ENCODE results near the gene CARS2. TPM values are rescaled to one million over a fixed set of nuclear protein-coding genes. Genes with fewer than 3 reads are reported as not detected.
"Not testable (repeated sequence)": the region's sequence is repeated elsewhere in the genome, so short reads cannot be mapped to it uniquely, and the experiment has no call there.

CARS2 gene
- total RNA-seq, 4 donors from 2014 or later, result 27.4 to 229 (median 53.8) TPM

GRCh38 chr13:110734561-110734960 is 28.6 kb upstream of the CARS2 start:
- Histone ChIP-seq H3K27me3 (no peaks in the 10 kb centered on the region), H3K9me3 (no peaks in the 10 kb centered on the region), H3K4me1 (no peaks in the 10 kb centered on the region), H3K27ac (no peak overlapping the region), H3K4me3 (no peak overlapping the region), H3K36me3 (no peaks in the 10 kb centered on the region)
- DNase-seq, result no peak
- no peak for TF ChIP-seq POLR2A (IDR thresholded peaks at IDR 0.05)
- TF ChIP-seq, protein P1, sequence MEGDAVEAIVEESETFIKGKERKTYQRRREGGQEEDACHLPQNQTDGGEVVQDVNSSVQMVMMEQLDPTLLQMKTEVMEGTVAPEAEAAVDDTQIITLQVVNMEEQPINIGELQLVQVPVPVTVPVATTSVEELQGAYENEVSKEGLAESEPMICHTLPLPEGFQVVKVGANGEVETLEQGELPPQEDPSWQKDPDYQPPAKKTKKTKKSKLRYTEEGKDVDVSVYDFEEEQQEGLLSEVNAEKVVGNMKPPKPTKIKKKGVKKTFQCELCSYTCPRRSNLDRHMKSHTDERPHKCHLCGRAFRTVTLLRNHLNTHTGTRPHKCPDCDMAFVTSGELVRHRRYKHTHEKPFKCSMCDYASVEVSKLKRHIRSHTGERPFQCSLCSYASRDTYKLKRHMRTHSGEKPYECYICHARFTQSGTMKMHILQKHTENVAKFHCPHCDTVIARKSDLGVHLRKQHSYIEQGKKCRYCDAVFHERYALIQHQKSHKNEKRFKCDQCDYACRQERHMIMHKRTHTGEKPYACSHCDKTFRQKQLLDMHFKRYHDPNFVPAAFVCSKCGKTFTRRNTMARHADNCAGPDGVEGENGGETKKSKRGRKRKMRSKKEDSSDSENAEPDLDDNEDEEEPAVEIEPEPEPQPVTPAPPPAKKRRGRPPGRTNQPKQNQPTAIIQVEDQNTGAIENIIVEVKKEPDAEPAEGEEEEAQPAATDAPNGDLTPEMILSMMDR (IDR thresholded peaks at IDR 0.05), result no peak
- intact Hi-C loops (cut with DNase I; ENCODE audit: low total_unique reads), result no loop called here

DNA sequence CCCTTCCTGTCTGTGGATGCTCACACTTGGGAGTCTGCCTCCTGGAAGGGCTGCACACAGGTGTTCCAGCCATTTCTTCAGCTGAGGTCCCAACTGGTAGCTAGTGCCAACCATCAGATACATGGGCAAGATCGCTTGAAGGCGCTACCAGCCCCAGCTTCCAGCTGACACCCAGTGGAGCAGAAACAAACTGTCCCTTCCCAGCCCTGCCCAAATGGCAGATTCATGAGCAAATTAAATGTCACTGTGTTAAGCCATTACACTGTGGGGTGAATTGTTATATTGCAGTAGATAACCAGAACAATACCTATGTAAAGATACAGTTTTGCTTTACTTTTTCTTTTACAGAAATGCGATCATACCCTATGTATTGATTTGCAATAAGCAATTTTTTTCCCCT is 25.2 kb upstream of the CARS2 start:
- no peak overlapping the region for H3K4me3 ChIP-seq
- no peak for DNase-seq
- TF ChIP-seq, protein P1 (IDR thresholded peaks at IDR 0.05), result no peak
- no peak for TF ChIP-seq POLR2A (IDR thresholded peaks at IDR 0.05)
- H3K27ac ChIP-seq, result no peak overlapping the region
- intact Hi-C loops (cut with DNase I; ENCODE audit: low total_unique reads), result no loop called here
- H3K36me3 ChIP-seq, result no peaks in the 10 kb centered on the region
- no peaks in the 10 kb centered on the region for H3K9me3 ChIP-seq
- no peaks in the 10 kb centered on the region for H3K4me1 ChIP-seq
- H3K27me3 ChIP-seq, result no peaks in the 10 kb centered on the region

- H3K4me3 ChIP-seq, result no peak overlapping the region
- DNase-seq, result no peak
- no peaks in the 10 kb centered on the region for H3K4me1 ChIP-seq
- H3K36me3 ChIP-seq, result no peaks in the 10 kb centered on the region
- no peaks in the 10 kb centered on the region for H3K9me3 ChIP-seq
- TF ChIP-seq POLR2A (IDR thresholded peaks at IDR 0.05), result no peak
- TF ChIP-seq, protein P1 (IDR thresholded peaks at IDR 0.05), result no peak
- H3K27ac ChIP-seq, result no peak overlapping the region
- intact Hi-C loops (cut with DNase I; ENCODE audit: low total_unique reads), result no loop called here
- H3K27me3 ChIP-seq, result no peaks in the 10 kb centered on the region
Observed at GRCh38 chr13:110726726-110727125, 20.8 kb upstream of the CARS2 start.

GRCh38 chr13:110726153-110726552 is 20.2 kb upstream of the CARS2 start:
- H3K9me3 ChIP-seq; DNase-seq; H3K27me3 ChIP-seq; H3K27ac ChIP-seq; H3K4me3 ChIP-seq; H3K36me3 ChIP-seq; intact Hi-C loops (cut with DNase I; ENCODE audit: low total_unique reads); H3K4me1 ChIP-seq: not testable (repeated sequence)

DNA sequence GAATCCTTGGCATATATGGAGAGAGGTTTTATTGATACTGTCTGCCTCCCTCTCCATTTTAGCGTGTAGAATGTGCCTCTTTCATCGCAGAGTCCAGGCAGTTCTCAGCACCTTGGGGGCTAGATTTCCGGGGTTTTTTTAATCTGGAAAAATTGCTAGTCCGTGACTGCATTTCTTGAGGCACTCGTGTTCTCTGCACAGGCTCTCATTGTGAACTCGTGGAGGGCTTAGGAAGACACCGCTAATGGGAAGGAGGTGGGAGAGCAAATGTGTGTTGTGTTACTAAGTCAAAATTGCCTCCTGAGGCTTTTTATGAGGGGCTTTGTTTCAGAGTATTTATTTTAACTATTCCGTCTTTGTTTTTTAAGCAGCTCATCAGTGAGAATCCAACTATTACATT is 17.7 kb upstream of the CARS2 start:
- TF ChIP-seq POLR2A (IDR thresholded peaks at IDR 0.05), result no peak
- TF ChIP-seq, protein P1 (IDR thresholded peaks at IDR 0.05), result no peak
- intact Hi-C loops (cut with DNase I; ENCODE audit: low total_unique reads), result no loop called here
- H3K27ac ChIP-seq, result no peak overlapping the region
- H3K4me1 ChIP-seq, result no peaks in the 10 kb centered on the region
- H3K27me3 ChIP-seq, result no peaks in the 10 kb centered on the region
- no peaks in the 10 kb centered on the region for H3K36me3 ChIP-seq
- no peak overlapping the region for H3K4me3 ChIP-seq
- H3K9me3 ChIP-seq, result no peaks in the 10 kb centered on the region
- DNase-seq, result no peak

- intact Hi-C loops (cut with DNase I; ENCODE audit: low total_unique reads), result no loop called here
- Histone ChIP-seq H3K4me1 (peaks cover 0 to 3% of the 10 kb centered on the region in 2 donors), H3K27ac (no peak overlapping the region), H3K9me3 (no peaks in the 10 kb centered on the region), H3K36me3 (no peaks in the 10 kb centered on the region), H3K4me3 (no peak overlapping the region), H3K27me3 (no peaks in the 10 kb centered on the region)
- TF ChIP-seq POLR2A (IDR thresholded peaks at IDR 0.05), result no peak
- TF ChIP-seq, protein P1 (IDR thresholded peaks at IDR 0.05), result no peak
- no peak for DNase-seq
Observed at GRCh38 chr13:110722971-110723370, 17.1 kb upstream of the CARS2 start.

Measured in uterus (tissue), 4 donors.